Activated CD4-positive, alpha-beta T cell treated with anti-CD3 and anti-CD28 coated beads, Interleukin-10, Interleukin-2, amounts not matched to agents 100 ng/mL and 50 ng/mL, durations not matched to agents 16 hours and 8 hours (primary cell): Measurements from ENCODE around the gene MAST1.
A peak's percentile ranks its signal among the peaks of the same experiment; 100 is the strongest.
"Not testable (repeated sequence)": the region's sequence is repeated elsewhere in the genome, so short reads cannot be mapped to it uniquely, and the experiment has no call there.

ENCODE experiments used
- DNase-seq: peaks from one replicate; pipeline ENCODE4 v3.0.0-alpha.2; 2020

MAST1 gene

GRCh38 chr19:12873891-12874745 lies 35.8 kb downstream of the MAST1 start:
- no peak for DNase-seq

- no peak for DNase-seq
Observed at GRCh38 chr19:12875086-12875485, 36.8 kb downstream of the MAST1 start.

GRCh38 chr19:12880551-12881171 lies 42.3 kb downstream of the MAST1 start:
- DNase-seq, result no peak

- DNase-seq, result peak; percentile 96
Observed at GRCh38 chr19:12881172-12881808, 43.0 kb downstream of the MAST1 start, which contains the start of gene DNASE2. Gene DNASE2, minus strand, starts transcription at chr19:12881449. Its CDS starts 74 bp downstream, at chr19:12881375.

- DNase-seq, result no peak
Observed at GRCh38 chr19:12882589-12882988, 44.3 kb downstream of the MAST1 start.

GRCh38 chr19:12884202-12884601 lies 45.9 kb downstream of the MAST1 start:
- no peak for DNase-seq

- no peak for DNase-seq
Observed at GRCh38 chr19:12884627-12884925, 46.3 kb downstream of the MAST1 start.

GRCh38 chr19:12884926-12885748 lies 46.8 kb downstream of the MAST1 start:
- DNase-seq, result peak; percentile 95

GRCh38 chr19:12885749-12886650 lies 47.7 kb downstream of the MAST1 start:
- DNase-seq, result no peak

- no peak for DNase-seq
Observed at GRCh38 chr19:12886651-12886968, 48.3 kb downstream of the MAST1 start.

GRCh38 chr19:12886969-12887747 lies 48.8 kb downstream of the MAST1 start, which contains the start of gene KLF1:
Gene KLF1, minus strand, starts transcription at chr19:12887201. Its CDS starts 61 bp downstream, at chr19:12887140.
- DNase-seq, result no peak

GRCh38 chr19:12888006-12888603 lies 49.8 kb downstream of the MAST1 start:
- DNase-seq, result no peak

- DNase-seq, result not testable (repeated sequence)
Observed at GRCh38 chr19:12890299-12890786, 52.0 kb downstream of the MAST1 start.

GRCh38 chr19:12890787-12891552 lies 52.7 kb downstream of the MAST1 start, which contains the start of gene GCDH:
Gene GCDH, plus strand, starts transcription at chr19:12891160. Its CDS starts 145 bp downstream, at chr19:12891305.
- DNase-seq, result peak; percentile 99

GRCh38 chr19:12891553-12892021 lies 53.3 kb downstream of the MAST1 start:
- no peak for DNase-seq

GRCh38 chr19:12893582-12893981 lies 55.3 kb downstream of the MAST1 start:
- DNase-seq, result no peak

GRCh38 chr19:12896460-12896859 lies 58.1 kb downstream of the MAST1 start:
- no peak for DNase-seq

- DNase-seq, result peak; percentile 75
Observed at GRCh38 chr19:12899891-12900518, 61.7 kb downstream of the MAST1 start.

GRCh38 chr19:12907166-12907565 lies 68.9 kb downstream of the MAST1 start:
- no peak for DNase-seq
